GM23338 (cell line): ENCODE measurements around the gene VN1R5. TPM values are rescaled to one million over a fixed set of nuclear protein-coding genes. Genes with fewer than 3 reads are reported as not detected.
A peak's percentile ranks its signal among the peaks of the same experiment; 100 is the strongest.
"Not testable (repeated sequence)": the region's sequence is repeated elsewhere in the genome, so short reads cannot be mapped to it uniquely, and the experiment has no call there.

Experiments used
- ATAC-seq: fragments of 200-7000 bp; cut with Tn5 transposase; 3 replicates; pipeline ENCODE4 v1.9.1; 2020
- DNase-seq: peaks from one replicate; pipeline ENCODE4 v3.0.0-alpha.2; 2015; ENCODE audit warnings: low spot score
- H2AFZ ChIP-seq: fragments of 200-600 bp; sonication (generic); 2 replicates; pipeline ENCODE4 v1.8.0; 2016; ENCODE audit warnings: antibody characterized with exemption, mild to moderate bottlenecking, moderate library complexity
- H3F3A ChIP-seq: fragments of 200-600 bp; sonication (generic); replicated peaks from 2 replicates; pipeline ENCODE4 v1.8.0; 2017; ENCODE audit warnings: antibody characterized with exemption, mixed run types, low read depth
- H3K27ac ChIP-seq: fragments of 200-600 bp; sonication (generic); 2 replicates; pipeline ENCODE4 v1.6.1; 2016; ENCODE audit warnings: low read depth
- H3K27me3 ChIP-seq: fragments of 200-600 bp; sonication (generic); 2 replicates; pipeline ENCODE4 v1.8.0; 2016; ENCODE audit warnings: mild to moderate bottlenecking, mixed run types, moderate library complexity; ENCODE audit not compliant: insufficient read depth
- H3K36me3 ChIP-seq: fragments of 200-600 bp; sonication (generic); 2 replicates; pipeline ENCODE4 v1.8.0; 2016; ENCODE audit warnings: mild to moderate bottlenecking; ENCODE audit not compliant: insufficient read depth
- H3K4me1 ChIP-seq: fragments of 200-600 bp; sonication (generic); 2 replicates; pipeline ENCODE4 v1.8.0; 2016; ENCODE audit warnings: mild to moderate bottlenecking, moderate library complexity; ENCODE audit not compliant: insufficient read depth
- H3K4me2 ChIP-seq: fragments of 200-600 bp; sonication (generic); 2 replicates; pipeline ENCODE4 v1.7.1; 2017; ENCODE audit warnings: mixed run types
- H3K4me3 ChIP-seq: fragments of 200-600 bp; sonication (generic); 2 replicates; pipeline ENCODE4 v1.6.1; 2016; ENCODE audit warnings: mixed run types
- H3K79me2 ChIP-seq: fragments of 200-600 bp; sonication (generic); replicated peaks from 2 replicates; pipeline ENCODE4 v1.8.0; 2017; ENCODE audit warnings: mild to moderate bottlenecking; ENCODE audit not compliant: insufficient read depth
- H3K9me2 ChIP-seq: fragments of 200-600 bp; sonication (generic); 2 replicates; pipeline ENCODE4 v1.8.0; 2017; ENCODE audit not compliant: insufficient read depth
- H4K20me1 ChIP-seq: fragments of 200-600 bp; sonication (generic); replicated peaks from 2 replicates; pipeline ENCODE4 v1.8.0; 2017; ENCODE audit warnings: mild to moderate bottlenecking; ENCODE audit not compliant: insufficient read depth
- H3K27ac Mint-ChIP-seq: 2 replicates; pipeline ENCODE4 v1.8.0; 2020; ENCODE audit warnings: inconsistent platforms, mild to moderate bottlenecking, moderate library complexity, mixed read lengths
- H3K27me3 Mint-ChIP-seq: 3 replicates; pipeline ENCODE4 v1.8.0; 2022; ENCODE audit warnings: low read depth, mild to moderate bottlenecking, moderate library complexity, mixed read lengths, inconsistent platforms; ENCODE audit not compliant: insufficient read depth, poor library complexity
- H3K36me3 Mint-ChIP-seq: 3 replicates; pipeline ENCODE4 v1.8.0; 2021; ENCODE audit warnings: low read depth, mild to moderate bottlenecking, inconsistent platforms, moderate library complexity, mixed read lengths
- H3K4me1 Mint-ChIP-seq: 3 replicates; pipeline ENCODE4 v1.8.0; 2020; ENCODE audit warnings: mild to moderate bottlenecking, inconsistent platforms, mixed read lengths
- H3K4me3 Mint-ChIP-seq: 3 replicates; pipeline ENCODE4 v1.8.0; 2021; ENCODE audit warnings: moderate library complexity, mild to moderate bottlenecking, inconsistent platforms, mixed read lengths
- H3K9me3 Mint-ChIP-seq: 3 replicates; pipeline ENCODE4 v1.8.0; 2020; ENCODE audit warnings: moderate library complexity, mild to moderate bottlenecking, inconsistent platforms, mixed read lengths
- CREB1 ChIP-seq: fragments of 250-450 bp; sonication (Bioruptor Pico); IDR thresholded peaks from 2 replicates; pipeline ENCODE4 v1.5.0; 2020; ENCODE audit warnings: low read depth, mild to moderate bottlenecking, moderate library complexity
- EZH2 ChIP-seq: fragments of 200-600 bp; sonication (generic); IDR thresholded peaks from one replicate; pipeline ENCODE4 v1.8.0; 2017; ENCODE audit warnings: antibody characterized with exemption, mild to moderate bottlenecking, low read depth; ENCODE audit not compliant: unreplicated experiment
- EZH2phosphoT487 ChIP-seq: fragments of 200-600 bp; sonication (generic); IDR thresholded peaks from one replicate; pipeline ENCODE4 v1.8.1; 2018; ENCODE audit warnings: antibody characterized with exemption; ENCODE audit not compliant: unreplicated experiment
- JUNB ChIP-seq: IDR thresholded peaks from one replicate; pipeline ENCODE4 v1.6.1; 2016; ENCODE audit warnings: antibody characterized with exemption; ENCODE audit not compliant: unreplicated experiment
- NANOG ChIP-seq: IDR thresholded peaks from 2 replicates; pipeline ENCODE4 v1.6.1; 2016; ENCODE audit warnings: antibody characterized with exemption, borderline replicate concordance
- POLR2AphosphoS5 ChIP-seq: IDR thresholded peaks from 2 replicates; pipeline ENCODE4 v1.6.1; 2016; ENCODE audit warnings: antibody characterized with exemption, low read depth
- STAT1 ChIP-seq: IDR thresholded peaks from one replicate; pipeline ENCODE4 v1.6.1; 2016; ENCODE audit warnings: antibody characterized with exemption; ENCODE audit not compliant: unreplicated experiment
- ZNF114 ChIP-seq: fragments of 250-450 bp; sonication (Bioruptor Pico); IDR thresholded peaks from 2 replicates; pipeline ENCODE4 v1.5.0; 2020; ENCODE audit warnings: mild to moderate bottlenecking, moderate library complexity
- ZNF331 ChIP-seq: fragments of 250-450 bp; sonication (Bioruptor Pico); IDR thresholded peaks from 2 replicates; pipeline ENCODE4 v1.5.0; 2020; ENCODE audit warnings: low read depth, mild to moderate bottlenecking, moderate library complexity
- long read RNA-seq: library from polyadenylated mRNA; unstranded; transcript quantifications from one replicate; pipeline ENCODE4 v2.0.0, GENCODE V29; 2020; ENCODE audit not compliant: unreplicated experiment
- polyA plus RNA-seq: library from polyadenylated mRNA; unstranded; fragments of >200 nt; fragmentation: Nextera tagmentation; extraction: Ambion mirVana; gene quantifications from 2 replicates; pipeline ENCODE4 v1.2.1, GENCODE V29; 2016
- total RNA-seq: library from RNA; depleted of rRNA; stranded (reverse); fragments of >200 nt; shearing (Covaris generic); gene quantifications from 2 replicates; pipeline ENCODE4 v1.2.3, GENCODE V29; 2014; rRNA removed
- TF ChIP-seq, protein P1 (sequence below): IDR thresholded peaks from 2 replicates; pipeline ENCODE4 v1.6.1; 2016; ENCODE audit warnings: antibody characterized with exemption
- TF ChIP-seq, protein P2 (sequence below), 2 experiments: fragments of 200-600 bp in 1 of 2; sonication (generic) in 1 of 2; conservative IDR thresholded peaks; 2 replicates each; pipeline versions ENCODE4 v1.5.1 to v1.6.1; 2016 to 2017; ENCODE audit warnings: antibody characterized with exemption in 2 of 2, low read depth in 2 of 2, mild to moderate bottlenecking in 2 of 2, moderate library complexity in 1 of 2
- TF ChIP-seq, protein P3 (sequence below): IDR thresholded peaks from one replicate; pipeline ENCODE4 v1.6.1; 2018; ENCODE audit warnings: antibody characterized with exemption; ENCODE audit not compliant: unreplicated experiment

Gene VN1R5
- total RNA-seq (not detected in 2 replicates), polyA plus RNA-seq (not detected in 2 replicates)
- long read RNA-seq = 0 reads

DNA sequence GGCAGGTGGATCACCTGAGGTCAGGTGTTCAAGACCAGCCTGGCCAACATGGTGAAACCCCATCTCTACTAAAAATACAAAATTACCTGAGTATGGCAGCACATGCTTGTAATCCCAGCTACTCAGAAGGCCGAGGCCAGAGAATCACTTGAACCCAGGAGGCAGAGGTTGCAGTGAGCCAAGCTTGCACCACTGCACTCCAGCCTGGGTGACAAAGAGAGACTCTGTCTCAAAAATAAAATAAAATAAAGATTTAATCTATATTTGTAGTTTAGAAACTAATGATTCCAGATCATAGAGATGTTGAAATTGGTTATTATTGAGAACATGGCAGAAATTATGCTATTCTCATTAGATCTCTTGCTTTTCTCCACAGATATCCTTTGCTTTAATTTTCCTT is at the start of gene VN1R5:
Gene VN1R5 (plus strand): TSS at position 301 of the 400 bp plus-strand sequence.
- not testable (repeated sequence) for ATAC-seq

DNA sequence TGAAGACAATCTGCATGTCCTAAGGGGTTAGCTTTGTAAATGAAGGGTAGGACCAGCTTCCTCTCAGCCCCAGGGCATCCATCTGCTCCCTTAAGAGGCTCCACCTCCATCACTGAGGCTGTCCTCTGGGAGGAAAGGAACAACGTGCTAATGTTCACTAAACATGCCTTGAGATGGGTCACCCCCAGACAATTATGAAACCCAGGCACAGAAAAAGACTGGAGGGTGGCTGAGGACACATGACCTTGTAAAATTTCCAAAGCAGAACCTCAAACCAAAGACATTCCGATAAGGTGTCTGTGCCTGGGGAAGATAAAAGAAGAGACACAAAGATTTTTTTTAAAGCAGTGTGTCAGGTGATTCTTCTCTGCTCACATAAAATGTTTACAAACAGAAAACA is 46.5 kb upstream of the VN1R5 start:
- H3K27ac Mint-ChIP-seq = no peak overlapping the region
- ATAC-seq (no peak), DNase-seq (peak; percentile 34)
- H2AFZ ChIP-seq = no peak overlapping the region
- H3K4me3 Mint-ChIP-seq = peak overlapping the region; percentile 91
- peaks cover 19% of the 10 kb centered on the region for H3K4me1 Mint-ChIP-seq
- peaks cover 20% of the 10 kb centered on the region for H3K4me1 ChIP-seq
- H3F3A ChIP-seq = no peaks in the 10 kb centered on the region
- H3K27me3 Mint-ChIP-seq = peaks cover 3% of the 10 kb centered on the region
- no peaks in the 10 kb centered on the region for H3K27me3 ChIP-seq
- no peak overlapping the region for H3K27ac ChIP-seq
- peaks cover 5% of the 10 kb centered on the region; the same call in 2 of the 3 replicates for H3K36me3 Mint-ChIP-seq
- peak overlapping the region; percentile 68 for H3K4me3 ChIP-seq
- H3K4me2 ChIP-seq = peak overlapping the region; percentile 81
- H4K20me1 ChIP-seq = peaks cover 26% of the 10 kb centered on the region
- H3K9me2 ChIP-seq = no peaks in the 10 kb centered on the region
- peaks cover 57% of the 10 kb centered on the region for H3K79me2 ChIP-seq
- H3K36me3 ChIP-seq = no peaks in the 10 kb centered on the region
- no peaks in the 10 kb centered on the region for H3K9me3 Mint-ChIP-seq
- TF ChIP-seq EZH2 (no peak), ZNF331 (CRISPR knock-in tag) (no peak), STAT1 (no peak), CREB1 (CRISPR knock-in tag) (no peak), ZNF114 (CRISPR knock-in tag) (no peak), NANOG (no peak), POLR2AphosphoS5 (no peak), JUNB (no peak), EZH2phosphoT487 (no peak)
- TF ChIP-seq, protein P1, sequence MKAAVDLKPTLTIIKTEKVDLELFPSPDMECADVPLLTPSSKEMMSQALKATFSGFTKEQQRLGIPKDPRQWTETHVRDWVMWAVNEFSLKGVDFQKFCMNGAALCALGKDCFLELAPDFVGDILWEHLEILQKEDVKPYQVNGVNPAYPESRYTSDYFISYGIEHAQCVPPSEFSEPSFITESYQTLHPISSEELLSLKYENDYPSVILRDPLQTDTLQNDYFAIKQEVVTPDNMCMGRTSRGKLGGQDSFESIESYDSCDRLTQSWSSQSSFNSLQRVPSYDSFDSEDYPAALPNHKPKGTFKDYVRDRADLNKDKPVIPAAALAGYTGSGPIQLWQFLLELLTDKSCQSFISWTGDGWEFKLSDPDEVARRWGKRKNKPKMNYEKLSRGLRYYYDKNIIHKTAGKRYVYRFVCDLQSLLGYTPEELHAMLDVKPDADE = no peak
- TF ChIP-seq, protein P2, sequence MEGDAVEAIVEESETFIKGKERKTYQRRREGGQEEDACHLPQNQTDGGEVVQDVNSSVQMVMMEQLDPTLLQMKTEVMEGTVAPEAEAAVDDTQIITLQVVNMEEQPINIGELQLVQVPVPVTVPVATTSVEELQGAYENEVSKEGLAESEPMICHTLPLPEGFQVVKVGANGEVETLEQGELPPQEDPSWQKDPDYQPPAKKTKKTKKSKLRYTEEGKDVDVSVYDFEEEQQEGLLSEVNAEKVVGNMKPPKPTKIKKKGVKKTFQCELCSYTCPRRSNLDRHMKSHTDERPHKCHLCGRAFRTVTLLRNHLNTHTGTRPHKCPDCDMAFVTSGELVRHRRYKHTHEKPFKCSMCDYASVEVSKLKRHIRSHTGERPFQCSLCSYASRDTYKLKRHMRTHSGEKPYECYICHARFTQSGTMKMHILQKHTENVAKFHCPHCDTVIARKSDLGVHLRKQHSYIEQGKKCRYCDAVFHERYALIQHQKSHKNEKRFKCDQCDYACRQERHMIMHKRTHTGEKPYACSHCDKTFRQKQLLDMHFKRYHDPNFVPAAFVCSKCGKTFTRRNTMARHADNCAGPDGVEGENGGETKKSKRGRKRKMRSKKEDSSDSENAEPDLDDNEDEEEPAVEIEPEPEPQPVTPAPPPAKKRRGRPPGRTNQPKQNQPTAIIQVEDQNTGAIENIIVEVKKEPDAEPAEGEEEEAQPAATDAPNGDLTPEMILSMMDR (conservative IDR thresholded peaks at IDR 0.05; ENCODE audit: low read depth in 2 of 2) = no peak
- TF ChIP-seq, protein P3, sequence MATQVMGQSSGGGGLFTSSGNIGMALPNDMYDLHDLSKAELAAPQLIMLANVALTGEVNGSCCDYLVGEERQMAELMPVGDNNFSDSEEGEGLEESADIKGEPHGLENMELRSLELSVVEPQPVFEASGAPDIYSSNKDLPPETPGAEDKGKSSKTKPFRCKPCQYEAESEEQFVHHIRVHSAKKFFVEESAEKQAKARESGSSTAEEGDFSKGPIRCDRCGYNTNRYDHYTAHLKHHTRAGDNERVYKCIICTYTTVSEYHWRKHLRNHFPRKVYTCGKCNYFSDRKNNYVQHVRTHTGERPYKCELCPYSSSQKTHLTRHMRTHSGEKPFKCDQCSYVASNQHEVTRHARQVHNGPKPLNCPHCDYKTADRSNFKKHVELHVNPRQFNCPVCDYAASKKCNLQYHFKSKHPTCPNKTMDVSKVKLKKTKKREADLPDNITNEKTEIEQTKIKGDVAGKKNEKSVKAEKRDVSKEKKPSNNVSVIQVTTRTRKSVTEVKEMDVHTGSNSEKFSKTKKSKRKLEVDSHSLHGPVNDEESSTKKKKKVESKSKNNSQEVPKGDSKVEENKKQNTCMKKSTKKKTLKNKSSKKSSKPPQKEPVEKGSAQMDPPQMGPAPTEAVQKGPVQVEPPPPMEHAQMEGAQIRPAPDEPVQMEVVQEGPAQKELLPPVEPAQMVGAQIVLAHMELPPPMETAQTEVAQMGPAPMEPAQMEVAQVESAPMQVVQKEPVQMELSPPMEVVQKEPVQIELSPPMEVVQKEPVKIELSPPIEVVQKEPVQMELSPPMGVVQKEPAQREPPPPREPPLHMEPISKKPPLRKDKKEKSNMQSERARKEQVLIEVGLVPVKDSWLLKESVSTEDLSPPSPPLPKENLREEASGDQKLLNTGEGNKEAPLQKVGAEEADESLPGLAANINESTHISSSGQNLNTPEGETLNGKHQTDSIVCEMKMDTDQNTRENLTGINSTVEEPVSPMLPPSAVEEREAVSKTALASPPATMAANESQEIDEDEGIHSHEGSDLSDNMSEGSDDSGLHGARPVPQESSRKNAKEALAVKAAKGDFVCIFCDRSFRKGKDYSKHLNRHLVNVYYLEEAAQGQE = no peak

More for the DNA sequence above, at the start of gene VN1R5:
- H3K4me1 Mint-ChIP-seq, DNase-seq, H3K36me3 Mint-ChIP-seq, H4K20me1 ChIP-seq, H3K4me2 ChIP-seq, H3K27me3 ChIP-seq, H3K9me3 Mint-ChIP-seq, H3K36me3 ChIP-seq, H3K79me2 ChIP-seq, H3K27ac Mint-ChIP-seq, H3F3A ChIP-seq, H2AFZ ChIP-seq, H3K27me3 Mint-ChIP-seq, H3K4me3 Mint-ChIP-seq, H3K4me1 ChIP-seq, H3K27ac ChIP-seq, H3K4me3 ChIP-seq: not testable (repeated sequence)
- peaks cover 13% of the 10 kb centered on the region; the same call in 1 of the 2 replicates for H3K9me2 ChIP-seq
